GM18868 (cell line): ENCODE measurements around the gene FBXO40.
A peak's percentile ranks its signal among the peaks of the same experiment; 100 is the strongest.

Source experiments
- ATAC-seq: cut with Tn5 transposase; IDR thresholded peaks from one replicate; pipeline ENCODE4 v1.9.1; 2021; ENCODE audit warnings: mild to moderate bottlenecking, moderate library complexity; ENCODE audit not compliant: unreplicated experiment

Gene FBXO40

GRCh38 chr3:121660356-121661171, 67.4 kb downstream of the FBXO40 start, which contains the start of gene HCLS1:
HCLS1 (minus strand) TSS chr3:121660903; CDS start chr3:121658347, 2,556 bp downstream.
- ATAC-seq: peak; percentile 91

- no peak for ATAC-seq
Observed at GRCh38 chr3:121661376-121661775, 68.2 kb downstream of the FBXO40 start.

GRCh38 chr3:121662742-121663141, 69.6 kb downstream of the FBXO40 start:
- no peak for ATAC-seq

DNA sequence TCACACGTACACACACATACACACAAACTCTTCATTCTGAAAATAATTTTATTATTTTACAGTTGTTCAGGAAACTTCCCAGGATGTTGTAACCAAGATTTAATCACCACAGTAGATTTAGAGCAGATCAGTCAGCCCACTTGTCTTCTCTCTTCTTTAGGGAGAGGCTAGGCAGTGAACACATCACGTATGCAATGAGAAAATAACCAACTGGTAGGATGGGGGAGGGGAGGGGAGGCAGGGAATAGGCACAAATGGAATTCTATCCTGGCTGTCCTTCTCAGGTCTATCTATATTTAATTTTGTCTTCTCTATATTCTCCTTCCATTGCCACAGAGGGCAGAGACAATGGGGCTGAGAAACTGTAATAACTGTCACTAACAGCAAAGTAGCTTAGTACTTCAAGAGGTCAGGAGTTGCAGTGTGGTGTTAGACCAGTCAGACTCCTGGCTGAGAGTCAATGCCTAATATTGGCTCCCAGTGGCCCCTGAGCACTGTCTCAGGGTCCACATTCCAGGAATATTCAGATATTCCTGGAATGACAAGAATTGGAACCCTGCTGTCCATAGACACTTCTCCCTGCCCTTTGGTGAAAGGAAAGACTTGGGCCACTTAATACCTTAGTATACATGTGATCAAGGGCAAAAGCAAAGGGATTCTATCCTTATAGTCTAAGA, 70.1 kb downstream of the FBXO40 start:
- no peak for ATAC-seq

GRCh38 chr3:121665488-121665887, 72.3 kb downstream of the FBXO40 start:
- no peak for ATAC-seq

DNA sequence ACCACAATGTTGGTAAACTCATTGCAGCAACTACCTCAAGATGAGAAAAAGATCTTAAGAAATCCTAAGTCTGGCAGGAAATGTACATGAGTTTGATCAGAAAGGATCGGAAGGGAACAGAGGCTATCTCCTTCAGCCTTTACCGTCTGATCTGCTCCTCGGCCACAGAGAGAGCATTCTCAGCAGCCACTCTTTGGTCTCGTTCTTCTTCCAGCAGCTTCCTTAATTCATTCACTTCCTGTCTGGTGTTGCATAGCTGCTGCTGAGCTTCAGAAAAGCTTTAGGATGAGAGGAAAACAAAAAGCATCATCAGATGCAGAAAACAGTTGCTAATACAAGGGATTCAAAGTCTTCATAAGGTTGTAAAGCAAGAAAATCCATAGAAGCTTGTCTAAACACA, 74.2 kb downstream of the FBXO40 start:
- no peak for ATAC-seq

GRCh38 chr3:121670676-121671075, 77.5 kb downstream of the FBXO40 start:
- ATAC-seq: no peak

GRCh38 chr3:121677141-121677540, 84.0 kb downstream of the FBXO40 start:
- ATAC-seq: no peak
